Type B pancreatic cell (in vitro differentiated cells): ENCODE data around the gene MT1H. TPM values are rescaled to one million over a fixed set of nuclear protein-coding genes. Genes with fewer than 3 reads are reported as not detected.
"Not testable (repeated sequence)": the region's sequence is repeated elsewhere in the genome, so short reads cannot be mapped to it uniquely, and the experiment has no call there.

Experiments
- DNase-seq: peaks from one replicate; pipeline ENCODE4 v3.0.0; 2021; ENCODE audit warnings: mixed read lengths; ENCODE audit not compliant: unreplicated experiment; ENCODE audit errors: extremely low spot score
- H3K27ac Mint-ChIP-seq: 2 replicates; pipeline ENCODE4 v1.8.0; 2021; ENCODE audit warnings: mild to moderate bottlenecking, mixed read lengths
- H3K27me3 Mint-ChIP-seq: 2 replicates; pipeline ENCODE4 v1.8.0; 2021; ENCODE audit warnings: mixed read lengths
- H3K36me3 Mint-ChIP-seq: 2 replicates; pipeline ENCODE4 v1.8.0; 2021; ENCODE audit warnings: mixed read lengths
- H3K4me1 Mint-ChIP-seq: one replicate; pipeline ENCODE4 v1.8.0; 2021; ENCODE audit warnings: mixed read lengths; ENCODE audit not compliant: unreplicated experiment
- H3K4me3 Mint-ChIP-seq: 2 replicates; pipeline ENCODE4 v1.8.0; 2021; ENCODE audit warnings: mild to moderate bottlenecking, mixed read lengths
- H3K9me3 Mint-ChIP-seq: 2 replicates; pipeline ENCODE4 v1.8.0; 2021; ENCODE audit warnings: mixed read lengths
- CTCF ChIP-seq: fragments of 200-600 bp; sonication (generic); conservative IDR thresholded peaks from 2 replicates; pipeline ENCODE4 v1.5.0; 2021; ENCODE audit warnings: antibody characterized with exemption, mild to moderate bottlenecking
- total RNA-seq: library from RNA; stranded (reverse); gene quantifications from 2 replicates; pipeline ENCODE4 v1.2.1, GENCODE V29; 2021; ENCODE audit warnings: low replicate concordance

MT1H gene
- total RNA-seq, 1 donor from 2014 or later, result 2.2 TPM

- Mint-ChIP-seq H3K4me3 (no peak overlapping the region), H3K36me3 (no peaks in the 10 kb centered on the region), H3K27me3 (peaks cover 6% of the 10 kb centered on the region), H3K4me1 (no peaks in the 10 kb centered on the region), H3K9me3 (no peaks in the 10 kb centered on the region), H3K27ac (no peak overlapping the region)
- TF ChIP-seq CTCF, result no peak
- DNase-seq, result no peak
These were observed 45.5 kb downstream of the MT1H start for GRCh38 chr16:56715126-56715525.

GRCh38 chr16:56716761-56717160 lies 47.1 kb downstream of the MT1H start:
- Mint-ChIP-seq H3K4me1 (no peaks in the 10 kb centered on the region), H3K4me3 (no peak overlapping the region), H3K27ac (no peak overlapping the region), H3K36me3 (no peaks in the 10 kb centered on the region), H3K27me3 (peaks cover under 1% of the 10 kb centered on the region), H3K9me3 (no peaks in the 10 kb centered on the region)
- no peak for TF ChIP-seq CTCF
- no peak for DNase-seq

- not testable (repeated sequence) for H3K4me1 Mint-ChIP-seq, H3K9me3 Mint-ChIP-seq, H3K36me3 Mint-ChIP-seq, H3K4me3 Mint-ChIP-seq, H3K27ac Mint-ChIP-seq, H3K27me3 Mint-ChIP-seq
- DNase-seq, result peak; percentile 6
These were observed 47.9 kb downstream of the MT1H start for GRCh38 chr16:56717532-56717931.

Other genes with a start within 250 kb of the MT1H start
- 65.4 and 86.4 TPM in 2 replicates for gene AMFR, start 244.3 kb upstream of the MT1H start, total RNA-seq
- gene NUDT21, start 218.5 kb upstream of the MT1H start, total RNA-seq, result 139 and 148 TPM in 2 replicates
- 45.9 and 52.2 TPM in 2 replicates for gene OGFOD1, start 218.3 kb upstream of the MT1H start, total RNA-seq
- 37.6 and 39.6 TPM in 2 replicates for gene BBS2, start 149.8 kb upstream of the MT1H start, total RNA-seq
- gene MT4, start 104.7 kb upstream of the MT1H start, total RNA-seq, result not detected in 2 replicates
- not detected in 2 replicates for gene MT3, start 80.3 kb upstream of the MT1H start, total RNA-seq
- gene MT2A, start 61.2 kb upstream of the MT1H start, total RNA-seq, result 18.2 and 21.4 TPM in 2 replicates
- 7.8 and 12.5 TPM in 2 replicates for gene MT1E, start 44.0 kb upstream of the MT1H start, total RNA-seq
- gene MT1M, start 37.2 kb upstream of the MT1H start, total RNA-seq, result not detected in 2 replicates
- gene MT1A, start 31.1 kb upstream of the MT1H start, total RNA-seq, result not detected in 2 replicates
- not detected in 2 replicates for gene MT1B, start 17.9 kb upstream of the MT1H start, total RNA-seq
- 5.9 and 6.5 TPM in 2 replicates for gene MT1F, start 11.9 kb upstream of the MT1H start, total RNA-seq
- gene MT1G, start 1.7 kb upstream of the MT1H start, total RNA-seq, result 2.8 and 4.8 TPM in 2 replicates
- gene MT1X, start 12.7 kb downstream of the MT1H start, total RNA-seq, result 39.3 and 53.1 TPM in 2 replicates
- gene NUP93, start 60.3 kb downstream of the MT1H start, total RNA-seq, result 68.8 and 101 TPM in 2 replicates
- gene SLC12A3, start 195.4 kb downstream of the MT1H start, total RNA-seq, result 0.31 and 4.2 TPM in 2 replicates